Thymus (tissue), 11 donors: Measurements from ENCODE around the gene MAPK8IP3. TPM values are rescaled to one million over a fixed set of nuclear protein-coding genes. Genes with fewer than 3 reads are reported as not detected.

Experiments used
- DNase-seq, 9 donors: peaks; one replicate each; pipeline ENCODE4 v3.0.0-alpha.2; 2013; ENCODE audit warnings: low spot score in 9 of 9, low read depth in 6 of 9, missing footprints in 1 of 9
- H3K27ac ChIP-seq, 2 donors: one replicate each; pipeline ENCODE4 v1.5.1; 2013; ENCODE audit warnings: control low read depth in 1 of 2, low read depth in 1 of 2, low read length in 1 of 2, mild to moderate bottlenecking in 1 of 2, moderate library complexity in 1 of 2
- H3K27me3 ChIP-seq, 2 donors: one replicate each; pipeline ENCODE4 v1.5.1; 2013; ENCODE audit warnings: low read length in 1 of 2; ENCODE audit not compliant: control insufficient read depth in 2 of 2, insufficient read depth in 1 of 2
- H3K36me3 ChIP-seq, 2 donors: one replicate each; pipeline ENCODE4 v1.5.1; 2013; ENCODE audit warnings: low read length in 1 of 2, mild to moderate bottlenecking in 1 of 2, moderate library complexity in 1 of 2; ENCODE audit not compliant: control insufficient read depth in 2 of 2, insufficient read depth in 2 of 2
- H3K4me1 ChIP-seq, 2 donors: one replicate each; pipeline ENCODE4 v1.5.1; 2013; ENCODE audit warnings: low read length in 2 of 2; ENCODE audit not compliant: control insufficient read depth in 2 of 2, insufficient read depth in 2 of 2
- H3K4me3 ChIP-seq, 2 donors: one replicate each; pipeline ENCODE4 v1.5.1; 2013; ENCODE audit warnings: low read length in 2 of 2, control low read depth in 1 of 2, mild to moderate bottlenecking in 1 of 2
- H3K9me3 ChIP-seq, 2 donors: one replicate each; pipeline ENCODE4 v1.5.1; 2013; ENCODE audit warnings: low read length in 1 of 2, mild to moderate bottlenecking in 1 of 2; ENCODE audit not compliant: control insufficient read depth in 2 of 2, insufficient read depth in 1 of 2
- WGBS: extraction: QIAGEN DNeasy Blood & Tissue Kit; methylation state at CpG from one replicate; pipeline ENCODE4 v1.1.7; 2013; 5-methylcytosine and 5-hydroxymethylcytosine counted together
- polyA plus RNA-seq: library from polyadenylated mRNA; stranded (reverse); fragments of 200-250 nt; gene quantifications from one replicate; pipeline ENCODE4 v1.2.3, GENCODE V29; 2013
- total RNA-seq: library from RNA; stranded (reverse); fragments of 120-200 nt; gene quantifications from one replicate; pipeline ENCODE4 v1.2.4, GENCODE V29; 2013
- donor health status: healthy.

MAPK8IP3 gene
- total and polyA plus RNA-seq, 2 donors: 36.0 to 129 TPM

DNA sequence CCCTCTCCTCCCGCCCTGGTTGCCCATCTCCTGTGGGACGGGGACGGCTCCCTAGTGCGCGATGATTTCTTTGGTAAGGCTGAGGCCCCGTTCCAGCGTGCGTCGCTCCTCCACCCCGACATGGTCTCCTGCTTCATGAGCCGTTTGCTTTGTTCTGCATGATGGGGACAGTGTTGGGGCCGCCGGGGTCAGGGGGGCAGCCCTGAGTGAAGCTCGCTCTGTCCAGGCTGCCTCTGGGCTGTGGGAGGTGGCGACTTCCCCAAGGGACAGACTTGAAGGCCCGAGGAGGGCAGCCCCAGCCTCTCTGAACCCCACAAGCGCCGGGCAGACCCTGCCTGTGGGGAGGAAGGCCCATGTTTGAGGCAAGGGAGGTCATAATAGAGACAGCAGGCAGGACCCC, 52.9 kb downstream of the MAPK8IP3 start:
- no peak overlapping the region for H3K27ac ChIP-seq
- WGBS: 97% methylated on average over 18 of the region's 18 CpGs
- H3K4me1 ChIP-seq: no peaks in the 10 kb centered on the region
- no peaks in the 10 kb centered on the region for H3K9me3 ChIP-seq
- no peak for DNase-seq
- H3K27me3 ChIP-seq: no peaks in the 10 kb centered on the region
- H3K36me3 ChIP-seq: peaks cover 50 to 71% of the 10 kb centered on the region in 2 donors
- H3K4me3 ChIP-seq: no peak overlapping the region

DNA sequence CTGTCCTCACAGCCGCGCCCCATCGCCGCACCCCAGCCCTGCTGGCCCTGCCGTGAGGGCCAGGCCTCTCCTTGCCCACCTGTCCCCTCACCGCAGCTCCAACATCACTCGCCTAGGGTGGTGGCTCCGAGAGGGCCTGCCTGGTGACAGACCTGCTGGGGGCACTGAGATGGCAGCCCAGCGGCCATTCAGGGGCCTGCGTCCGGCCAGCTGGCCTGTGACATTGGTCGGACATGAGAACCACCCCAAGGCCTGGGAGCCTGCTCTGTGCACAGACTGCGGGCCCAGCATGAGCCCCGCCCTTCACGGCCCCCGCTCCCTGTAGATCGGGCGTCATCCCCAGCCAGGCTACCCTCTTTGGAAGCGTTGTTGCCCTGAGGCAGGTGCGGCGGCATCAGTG, 53.5 kb downstream of the MAPK8IP3 start:
- no peak overlapping the region for H3K27ac ChIP-seq
- DNase-seq: no peak
- H3K9me3 ChIP-seq: no peaks in the 10 kb centered on the region
- H3K36me3 ChIP-seq: peaks cover 52 to 72% of the 10 kb centered on the region in 2 donors
- H3K4me3 ChIP-seq: no peak overlapping the region
- no peaks in the 10 kb centered on the region for H3K27me3 ChIP-seq
- no peaks in the 10 kb centered on the region for H3K4me1 ChIP-seq
- WGBS: 99% methylated on average over 21 of the region's 21 CpGs

DNA sequence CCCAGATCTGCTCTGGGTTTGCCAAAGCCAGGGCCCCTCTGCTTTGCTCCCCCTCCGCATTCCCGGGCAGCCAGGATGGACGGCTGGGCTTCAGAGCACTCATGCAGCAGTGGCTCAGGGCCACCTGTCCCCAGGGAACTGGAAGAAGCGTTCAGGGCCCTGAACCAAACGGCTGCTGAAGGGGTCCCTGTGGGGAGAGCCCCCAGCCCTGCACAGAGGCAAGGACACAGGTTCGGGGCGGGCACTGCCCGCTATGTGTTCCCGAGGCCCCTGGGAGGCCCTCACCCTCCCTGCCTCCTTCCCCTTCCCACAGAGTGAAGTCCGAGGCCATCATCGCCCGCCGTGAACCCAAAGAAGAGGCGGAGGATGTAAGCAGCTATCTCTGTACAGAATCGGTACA, 54.9 kb downstream of the MAPK8IP3 start:
- H3K4me1 ChIP-seq: no peaks in the 10 kb centered on the region
- no peaks in the 10 kb centered on the region for H3K9me3 ChIP-seq
- no peak overlapping the region for H3K4me3 ChIP-seq
- H3K27me3 ChIP-seq: no peaks in the 10 kb centered on the region
- no peak overlapping the region for H3K27ac ChIP-seq
- DNase-seq: no peak
- H3K36me3 ChIP-seq: peaks cover 59 to 80% of the 10 kb centered on the region in 2 donors
- 94% methylated on average over 15 of the region's 15 CpGs for whole genome bisulfite sequencing

DNA sequence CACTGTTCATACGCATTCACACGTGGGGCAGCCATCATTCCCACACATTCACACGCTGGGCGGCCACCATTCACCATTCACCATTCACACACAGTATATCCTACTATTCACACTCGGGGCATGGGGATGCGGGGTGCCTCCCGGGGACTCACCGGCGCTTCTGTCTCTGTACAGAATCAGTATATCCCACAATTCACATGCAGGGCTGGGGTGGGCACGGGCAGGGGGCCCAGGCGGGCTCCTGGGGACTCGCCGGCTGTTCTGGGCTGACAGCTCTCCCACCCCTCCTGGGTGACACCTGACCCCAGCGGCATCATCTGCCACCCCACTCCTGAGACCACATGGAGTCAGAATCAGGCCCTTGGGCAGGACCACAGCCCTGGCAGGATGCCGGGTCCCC, 55.8 kb downstream of the MAPK8IP3 start:
- Histone ChIP-seq H3K9me3 (no peaks in the 10 kb centered on the region), H3K36me3 (peaks cover 64 to 88% of the 10 kb centered on the region in 2 donors), H3K27me3 (no peaks in the 10 kb centered on the region), H3K4me1 (no peaks in the 10 kb centered on the region), H3K4me3 (no peak overlapping the region), H3K27ac (no peak overlapping the region)
- WGBS: 98% methylated on average over 15 of the region's 15 CpGs
- DNase-seq: no peak

DNA sequence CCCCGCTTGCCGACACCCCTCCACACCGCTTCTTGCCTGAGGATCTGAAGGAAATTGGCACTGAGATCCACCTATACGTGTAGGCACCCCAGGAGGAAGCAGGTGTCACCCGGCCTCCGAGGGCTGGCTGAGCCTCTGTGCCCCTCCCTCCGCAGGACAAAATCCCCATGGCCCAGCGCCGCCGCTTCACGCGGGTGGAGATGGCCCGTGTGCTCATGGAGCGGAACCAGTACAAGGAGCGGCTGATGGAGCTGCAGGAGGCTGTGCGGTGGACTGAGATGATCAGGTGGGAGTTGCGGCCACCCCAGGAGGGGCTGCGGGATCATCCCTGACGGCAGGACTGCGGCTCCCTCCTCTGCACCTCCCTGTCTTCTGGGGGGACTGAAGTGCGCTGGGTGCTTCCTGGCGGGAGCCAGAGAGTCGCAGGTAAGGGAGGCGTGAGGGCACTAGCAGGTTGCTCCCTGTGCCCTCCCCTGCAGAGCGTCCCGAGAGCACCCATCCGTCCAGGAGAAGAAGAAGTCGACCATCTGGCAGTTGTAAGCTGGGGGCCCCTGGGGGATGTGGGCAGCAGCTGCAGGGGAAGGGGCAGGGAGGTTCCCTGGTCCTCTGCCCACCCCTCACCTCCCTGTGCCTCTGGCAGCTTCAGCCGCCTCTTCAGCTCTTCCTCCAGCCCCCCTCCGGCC, 56.3 kb downstream of the MAPK8IP3 start:
- H3K4me3 ChIP-seq: no peak overlapping the region
- H3K27ac ChIP-seq: no peak overlapping the region
- no peaks in the 10 kb centered on the region for H3K4me1 ChIP-seq
- DNase-seq: no peak
- peaks cover 70 to 94% of the 10 kb centered on the region in 2 donors for H3K36me3 ChIP-seq
- H3K9me3 ChIP-seq: no peaks in the 10 kb centered on the region
- WGBS: 98% methylated on average over 30 of the region's 30 CpGs
- no peaks in the 10 kb centered on the region for H3K27me3 ChIP-seq

DNA sequence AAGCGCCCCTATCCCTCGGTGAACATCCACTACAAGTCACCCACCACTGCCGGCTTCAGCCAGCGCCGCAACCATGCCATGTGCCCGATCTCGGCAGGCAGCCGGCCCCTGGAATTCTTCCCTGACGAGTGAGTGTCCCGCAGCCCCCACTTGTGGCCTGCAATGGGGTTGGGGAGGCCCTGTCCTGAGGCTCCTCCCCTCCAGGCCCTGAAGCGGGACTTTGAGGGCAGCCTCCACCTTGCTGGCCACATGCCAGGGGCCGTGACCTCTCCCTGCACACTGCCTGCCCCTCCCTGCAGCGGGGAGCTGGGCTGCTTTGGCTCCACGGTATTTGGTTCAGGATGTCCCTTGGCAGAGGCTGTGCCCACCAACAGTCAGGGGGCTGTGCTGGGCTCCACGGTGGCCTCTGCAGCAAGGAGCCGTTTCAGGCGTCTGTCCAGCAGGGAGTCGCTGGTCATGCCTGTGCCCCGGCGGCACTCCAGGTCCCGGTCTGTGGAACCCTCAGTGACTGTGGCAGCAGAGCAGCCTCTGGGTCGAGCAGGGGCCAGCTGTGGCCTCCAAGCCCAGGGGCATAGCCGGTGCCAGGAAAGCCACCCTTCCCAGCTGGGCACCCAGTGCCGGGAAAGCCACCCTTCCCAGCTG, 57.0 kb downstream of the MAPK8IP3 start:
- DNase-seq: no peak
- Histone ChIP-seq H3K27ac (no peak overlapping the region), H3K4me1 (no peaks in the 10 kb centered on the region), H3K9me3 (no peaks in the 10 kb centered on the region), H3K36me3 (peaks cover 73 to 94% of the 10 kb centered on the region in 2 donors), H3K27me3 (no peaks in the 10 kb centered on the region), H3K4me3 (no peak overlapping the region)
- WGBS: 98% methylated on average over 24 of the region's 24 CpGs

DNA sequence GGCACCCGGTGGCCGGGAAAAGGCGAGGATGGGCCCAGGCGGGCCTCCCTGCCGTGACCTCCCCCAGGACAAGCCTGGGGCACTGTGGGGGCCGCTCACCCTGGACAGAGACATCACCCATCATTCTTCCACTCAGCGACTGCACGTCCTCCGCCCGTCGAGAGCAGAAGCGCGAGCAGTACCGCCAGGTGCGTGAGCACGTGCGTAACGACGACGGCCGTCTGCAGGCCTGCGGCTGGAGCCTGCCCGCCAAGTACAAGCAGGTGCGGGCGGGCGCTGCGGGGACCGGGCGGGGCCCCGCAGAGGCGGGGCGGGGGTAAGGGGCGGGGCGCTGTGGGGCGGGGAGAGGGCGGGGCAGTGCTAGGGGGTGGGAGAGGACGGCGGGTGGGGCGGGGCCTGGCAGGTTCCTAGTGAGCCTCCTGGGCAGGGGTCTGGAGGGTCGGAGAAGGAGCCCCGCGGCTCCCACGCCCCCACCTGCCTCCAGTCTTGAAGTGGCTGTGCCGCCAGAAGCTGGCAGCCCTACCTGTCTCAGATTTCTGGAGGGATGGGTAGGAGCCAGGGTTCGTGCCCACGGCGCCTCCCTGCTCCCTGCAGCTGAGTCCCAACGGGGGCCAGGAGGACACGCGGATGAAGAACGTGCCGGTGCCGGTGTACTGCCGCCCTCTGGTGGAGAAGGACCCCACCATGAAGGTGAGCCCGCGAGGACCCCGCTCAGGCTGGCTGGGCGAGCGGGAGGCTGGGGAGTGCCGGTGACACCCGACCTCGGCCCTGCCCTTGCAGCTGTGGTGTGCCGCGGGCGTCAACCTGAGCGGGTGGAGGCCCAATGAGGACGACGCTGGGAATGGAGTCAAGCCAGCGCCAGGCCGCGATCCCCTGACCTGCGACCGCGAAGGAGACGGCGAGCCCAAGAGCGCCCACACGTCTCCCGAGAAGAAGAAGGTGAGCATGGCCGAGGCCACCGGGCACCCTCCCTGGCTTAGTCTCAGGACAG, 57.8 kb downstream of the MAPK8IP3 start:
- no peaks in the 10 kb centered on the region for H3K4me1 ChIP-seq
- 93% methylated on average over 81 of the region's 81 CpGs for WGBS
- no peak for DNase-seq
- no peak overlapping the region for H3K27ac ChIP-seq
- H3K36me3 ChIP-seq: peaks cover 74 to 95% of the 10 kb centered on the region in 2 donors
- H3K27me3 ChIP-seq: no peaks in the 10 kb centered on the region
- no peak overlapping the region for H3K4me3 ChIP-seq
- no peaks in the 10 kb centered on the region for H3K9me3 ChIP-seq

DNA sequence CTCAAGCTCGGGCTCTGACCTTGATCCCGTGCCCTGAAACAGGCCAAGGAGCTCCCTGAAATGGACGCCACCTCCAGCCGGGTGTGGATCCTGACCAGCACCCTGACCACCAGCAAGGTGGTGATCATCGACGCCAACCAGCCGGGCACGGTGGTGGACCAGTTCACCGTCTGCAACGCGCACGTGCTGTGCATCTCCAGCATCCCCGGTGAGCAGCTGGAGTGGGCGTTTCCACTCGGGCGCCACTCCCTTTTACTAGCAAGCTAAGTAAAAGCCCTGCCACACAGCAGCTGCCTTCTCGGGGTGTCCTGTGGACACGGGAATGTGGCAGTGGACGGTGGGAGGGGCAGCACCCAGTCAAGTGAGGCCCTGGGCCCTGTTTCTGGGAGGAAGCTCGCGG, 59.0 kb downstream of the MAPK8IP3 start:
- Histone ChIP-seq H3K4me3 (no peak overlapping the region), H3K4me1 (no peaks in the 10 kb centered on the region), H3K27ac (no peak overlapping the region), H3K36me3 (peaks cover 77 to 94% of the 10 kb centered on the region in 2 donors), H3K9me3 (no peaks in the 10 kb centered on the region), H3K27me3 (no peaks in the 10 kb centered on the region)
- no peak for DNase-seq
- 98% methylated on average over 21 of the region's 21 CpGs for WGBS

DNA sequence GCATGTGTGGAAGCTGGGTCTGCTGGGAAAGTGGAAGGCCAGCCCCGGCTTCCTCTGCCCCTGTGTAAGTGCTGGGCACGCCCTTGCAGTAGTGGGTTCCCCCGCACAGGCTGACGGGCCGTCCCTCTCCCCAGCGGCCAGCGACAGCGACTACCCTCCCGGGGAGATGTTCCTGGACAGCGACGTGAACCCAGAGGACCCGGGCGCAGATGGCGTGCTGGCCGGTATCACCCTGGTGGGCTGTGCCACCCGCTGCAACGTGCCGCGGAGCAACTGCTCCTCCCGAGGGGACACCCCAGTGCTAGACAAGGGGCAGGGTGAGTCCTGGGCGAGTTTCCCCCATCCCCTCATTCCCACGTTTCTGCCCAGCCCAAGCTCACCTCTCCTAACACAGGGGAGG, 59.8 kb downstream of the MAPK8IP3 start:
- H3K27me3 ChIP-seq: no peaks in the 10 kb centered on the region
- peaks cover 75 to 85% of the 10 kb centered on the region in 2 donors for H3K36me3 ChIP-seq
- H3K4me1 ChIP-seq: peaks cover 3% of the 10 kb centered on the region in 2 donors
- no peak overlapping the region for H3K27ac ChIP-seq
- no peaks in the 10 kb centered on the region for H3K9me3 ChIP-seq
- DNase-seq: no peak
- 96% methylated on average over 22 of the region's 22 CpGs for WGBS
- H3K4me3 ChIP-seq: no peak overlapping the region
